GM23338 (cell line): ENCODE data around the gene OMP. TPM values are rescaled to one million over a fixed set of nuclear protein-coding genes. Genes with fewer than 3 reads are reported as not detected.
A peak's percentile ranks its signal among the peaks of the same experiment; 100 is the strongest.

Experiments
- ATAC-seq: fragments of 200-7000 bp; cut with Tn5 transposase; 3 replicates; pipeline ENCODE4 v1.9.1; 2020
- DNase-seq: peaks from one replicate; pipeline ENCODE4 v3.0.0-alpha.2; 2015; ENCODE audit warnings: low spot score
- H2AFZ ChIP-seq: fragments of 200-600 bp; sonication (generic); 2 replicates; pipeline ENCODE4 v1.8.0; 2016; ENCODE audit warnings: antibody characterized with exemption, mild to moderate bottlenecking, moderate library complexity
- H3F3A ChIP-seq: fragments of 200-600 bp; sonication (generic); replicated peaks from 2 replicates; pipeline ENCODE4 v1.8.0; 2017; ENCODE audit warnings: antibody characterized with exemption, mixed run types, low read depth
- H3K27ac ChIP-seq: fragments of 200-600 bp; sonication (generic); 2 replicates; pipeline ENCODE4 v1.6.1; 2016; ENCODE audit warnings: low read depth
- H3K27me3 ChIP-seq: fragments of 200-600 bp; sonication (generic); 2 replicates; pipeline ENCODE4 v1.8.0; 2016; ENCODE audit warnings: mild to moderate bottlenecking, mixed run types, moderate library complexity; ENCODE audit not compliant: insufficient read depth
- H3K36me3 ChIP-seq: fragments of 200-600 bp; sonication (generic); 2 replicates; pipeline ENCODE4 v1.8.0; 2016; ENCODE audit warnings: mild to moderate bottlenecking; ENCODE audit not compliant: insufficient read depth
- H3K4me1 ChIP-seq: fragments of 200-600 bp; sonication (generic); 2 replicates; pipeline ENCODE4 v1.8.0; 2016; ENCODE audit warnings: mild to moderate bottlenecking, moderate library complexity; ENCODE audit not compliant: insufficient read depth
- H3K4me2 ChIP-seq: fragments of 200-600 bp; sonication (generic); 2 replicates; pipeline ENCODE4 v1.7.1; 2017; ENCODE audit warnings: mixed run types
- H3K4me3 ChIP-seq: fragments of 200-600 bp; sonication (generic); 2 replicates; pipeline ENCODE4 v1.6.1; 2016; ENCODE audit warnings: mixed run types
- H3K79me2 ChIP-seq: fragments of 200-600 bp; sonication (generic); replicated peaks from 2 replicates; pipeline ENCODE4 v1.8.0; 2017; ENCODE audit warnings: mild to moderate bottlenecking; ENCODE audit not compliant: insufficient read depth
- H3K9me2 ChIP-seq: fragments of 200-600 bp; sonication (generic); 2 replicates; pipeline ENCODE4 v1.8.0; 2017; ENCODE audit not compliant: insufficient read depth
- H4K20me1 ChIP-seq: fragments of 200-600 bp; sonication (generic); replicated peaks from 2 replicates; pipeline ENCODE4 v1.8.0; 2017; ENCODE audit warnings: mild to moderate bottlenecking; ENCODE audit not compliant: insufficient read depth
- H3K27ac Mint-ChIP-seq: 2 replicates; pipeline ENCODE4 v1.8.0; 2020; ENCODE audit warnings: inconsistent platforms, mild to moderate bottlenecking, moderate library complexity, mixed read lengths
- H3K27me3 Mint-ChIP-seq: 3 replicates; pipeline ENCODE4 v1.8.0; 2022; ENCODE audit warnings: low read depth, mild to moderate bottlenecking, moderate library complexity, mixed read lengths, inconsistent platforms; ENCODE audit not compliant: insufficient read depth, poor library complexity
- H3K36me3 Mint-ChIP-seq: 3 replicates; pipeline ENCODE4 v1.8.0; 2021; ENCODE audit warnings: low read depth, mild to moderate bottlenecking, inconsistent platforms, moderate library complexity, mixed read lengths
- H3K4me1 Mint-ChIP-seq: 3 replicates; pipeline ENCODE4 v1.8.0; 2020; ENCODE audit warnings: mild to moderate bottlenecking, inconsistent platforms, mixed read lengths
- H3K4me3 Mint-ChIP-seq: 3 replicates; pipeline ENCODE4 v1.8.0; 2021; ENCODE audit warnings: moderate library complexity, mild to moderate bottlenecking, inconsistent platforms, mixed read lengths
- H3K9me3 Mint-ChIP-seq: 3 replicates; pipeline ENCODE4 v1.8.0; 2020; ENCODE audit warnings: moderate library complexity, mild to moderate bottlenecking, inconsistent platforms, mixed read lengths
- CREB1 ChIP-seq: fragments of 250-450 bp; sonication (Bioruptor Pico); IDR thresholded peaks from 2 replicates; pipeline ENCODE4 v1.5.0; 2020; ENCODE audit warnings: low read depth, mild to moderate bottlenecking, moderate library complexity
- CTCF ChIP-seq, 2 experiments: fragments of 200-600 bp in 1 of 2; sonication (generic) in 1 of 2; conservative IDR thresholded peaks; 2 replicates each; pipeline versions ENCODE4 v1.5.1 to v1.6.1; 2016 to 2017; ENCODE audit warnings: antibody characterized with exemption in 2 of 2, low read depth in 2 of 2, mild to moderate bottlenecking in 2 of 2, moderate library complexity in 1 of 2
- ETS1 ChIP-seq: IDR thresholded peaks from 2 replicates; pipeline ENCODE4 v1.6.1; 2016; ENCODE audit warnings: antibody characterized with exemption
- EZH2 ChIP-seq: fragments of 200-600 bp; sonication (generic); IDR thresholded peaks from one replicate; pipeline ENCODE4 v1.8.0; 2017; ENCODE audit warnings: antibody characterized with exemption, mild to moderate bottlenecking, low read depth; ENCODE audit not compliant: unreplicated experiment
- POLR2AphosphoS5 ChIP-seq: IDR thresholded peaks from 2 replicates; pipeline ENCODE4 v1.6.1; 2016; ENCODE audit warnings: antibody characterized with exemption, low read depth
- ZNF114 ChIP-seq: fragments of 250-450 bp; sonication (Bioruptor Pico); IDR thresholded peaks from 2 replicates; pipeline ENCODE4 v1.5.0; 2020; ENCODE audit warnings: mild to moderate bottlenecking, moderate library complexity
- ZNF331 ChIP-seq: fragments of 250-450 bp; sonication (Bioruptor Pico); IDR thresholded peaks from 2 replicates; pipeline ENCODE4 v1.5.0; 2020; ENCODE audit warnings: low read depth, mild to moderate bottlenecking, moderate library complexity
- ZNF462 ChIP-seq: fragments of 250-450 bp; sonication (Bioruptor Pico); IDR thresholded peaks from 2 replicates; pipeline ENCODE4 v1.5.0; 2020; ENCODE audit warnings: mild to moderate bottlenecking, moderate library complexity
- polyA plus RNA-seq: library from polyadenylated mRNA; unstranded; fragments of >200 nt; fragmentation: Nextera tagmentation; extraction: Ambion mirVana; gene quantifications from 2 replicates; pipeline ENCODE4 v1.2.1, GENCODE V29; 2016
- total RNA-seq: library from RNA; depleted of rRNA; stranded (reverse); fragments of >200 nt; shearing (Covaris generic); gene quantifications from 2 replicates; pipeline ENCODE4 v1.2.3, GENCODE V29; 2014
- TF ChIP-seq, protein P1 (sequence below): IDR thresholded peaks from one replicate; pipeline ENCODE4 v1.6.1; 2018; ENCODE audit warnings: antibody characterized with exemption; ENCODE audit not compliant: unreplicated experiment

OMP gene
- total and polyA plus RNA-seq, 2 experiments from 2014 or later = 1.0 TPM; not detected in 1

DNA sequence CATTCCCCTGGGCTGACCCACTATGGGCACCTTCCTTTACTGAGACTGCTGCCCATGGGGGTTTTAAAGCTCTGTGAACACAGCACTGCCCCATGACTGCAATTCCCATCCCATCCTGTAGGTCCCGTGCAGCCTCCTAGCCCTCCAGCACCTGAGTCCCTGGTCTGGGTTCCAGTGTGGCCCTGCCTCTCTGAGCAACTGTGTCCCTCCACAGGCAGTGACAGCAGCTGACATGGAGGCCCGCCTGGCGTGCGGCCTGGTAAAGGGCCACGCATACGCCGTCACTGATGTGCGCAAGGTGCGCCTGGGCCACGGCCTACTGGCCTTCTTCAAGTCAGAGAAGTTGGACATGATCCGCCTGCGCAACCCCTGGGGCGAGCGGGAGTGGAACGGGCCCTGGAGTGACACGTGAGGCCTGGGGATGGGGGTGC, 12.6 kb downstream of the OMP start:
- Histone ChIP-seq H3K4me1 (no peaks in the 10 kb centered on the region), H3K4me3 (no peak overlapping the region), H3K36me3 (no peaks in the 10 kb centered on the region), H3K4me2 (no peak overlapping the region), H3F3A (no peaks in the 10 kb centered on the region), H2AFZ (no peak overlapping the region), H4K20me1 (no peaks in the 10 kb centered on the region; the same call in 1 of the 2 replicates), H3K27ac (no peak overlapping the region), H3K27me3 (no peaks in the 10 kb centered on the region), H3K9me2 (no peaks in the 10 kb centered on the region), H3K79me2 (no peaks in the 10 kb centered on the region)
- peak; percentile 85 for ATAC-seq
- no peaks in the 10 kb centered on the region; the same call in 2 of the 3 replicates for H3K36me3 Mint-ChIP-seq
- H3K4me3 Mint-ChIP-seq = no peak overlapping the region
- H3K9me3 Mint-ChIP-seq = no peaks in the 10 kb centered on the region
- TF ChIP-seq, protein P1, sequence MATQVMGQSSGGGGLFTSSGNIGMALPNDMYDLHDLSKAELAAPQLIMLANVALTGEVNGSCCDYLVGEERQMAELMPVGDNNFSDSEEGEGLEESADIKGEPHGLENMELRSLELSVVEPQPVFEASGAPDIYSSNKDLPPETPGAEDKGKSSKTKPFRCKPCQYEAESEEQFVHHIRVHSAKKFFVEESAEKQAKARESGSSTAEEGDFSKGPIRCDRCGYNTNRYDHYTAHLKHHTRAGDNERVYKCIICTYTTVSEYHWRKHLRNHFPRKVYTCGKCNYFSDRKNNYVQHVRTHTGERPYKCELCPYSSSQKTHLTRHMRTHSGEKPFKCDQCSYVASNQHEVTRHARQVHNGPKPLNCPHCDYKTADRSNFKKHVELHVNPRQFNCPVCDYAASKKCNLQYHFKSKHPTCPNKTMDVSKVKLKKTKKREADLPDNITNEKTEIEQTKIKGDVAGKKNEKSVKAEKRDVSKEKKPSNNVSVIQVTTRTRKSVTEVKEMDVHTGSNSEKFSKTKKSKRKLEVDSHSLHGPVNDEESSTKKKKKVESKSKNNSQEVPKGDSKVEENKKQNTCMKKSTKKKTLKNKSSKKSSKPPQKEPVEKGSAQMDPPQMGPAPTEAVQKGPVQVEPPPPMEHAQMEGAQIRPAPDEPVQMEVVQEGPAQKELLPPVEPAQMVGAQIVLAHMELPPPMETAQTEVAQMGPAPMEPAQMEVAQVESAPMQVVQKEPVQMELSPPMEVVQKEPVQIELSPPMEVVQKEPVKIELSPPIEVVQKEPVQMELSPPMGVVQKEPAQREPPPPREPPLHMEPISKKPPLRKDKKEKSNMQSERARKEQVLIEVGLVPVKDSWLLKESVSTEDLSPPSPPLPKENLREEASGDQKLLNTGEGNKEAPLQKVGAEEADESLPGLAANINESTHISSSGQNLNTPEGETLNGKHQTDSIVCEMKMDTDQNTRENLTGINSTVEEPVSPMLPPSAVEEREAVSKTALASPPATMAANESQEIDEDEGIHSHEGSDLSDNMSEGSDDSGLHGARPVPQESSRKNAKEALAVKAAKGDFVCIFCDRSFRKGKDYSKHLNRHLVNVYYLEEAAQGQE = no peak
- TF ChIP-seq CTCF (conservative IDR thresholded peaks at IDR 0.05; ENCODE audit: low read depth in 2 of 2) (peak; percentile 27 to 38), EZH2 (no peak), ZNF462 (CRISPR knock-in tag) (no peak), POLR2AphosphoS5 (no peak), ZNF114 (CRISPR knock-in tag) (no peak), CREB1 (CRISPR knock-in tag) (no peak), ETS1 (no peak), ZNF331 (CRISPR knock-in tag) (no peak)
- DNase-seq = peak; percentile 75
- H3K27me3 Mint-ChIP-seq = peaks cover 16% of the 10 kb centered on the region
- no peak overlapping the region for H3K27ac Mint-ChIP-seq
- H3K4me1 Mint-ChIP-seq = peaks cover 8% of the 10 kb centered on the region
